MM.1S (cell line): Measurements from ENCODE around the gene RNFT1.

Source experiments
- CTCF ChIP-seq: fragments of 300-600 bp; sonication (generic); IDR thresholded peaks from 2 replicates; pipeline ENCODE4 v1.5.1; 2016; ENCODE audit warnings: antibody characterized with exemption, low read length, mixed read lengths
- EZH2phosphoT487 ChIP-seq: fragments of 300-600 bp; sonication (generic); IDR thresholded peaks from 2 replicates; pipeline ENCODE4 v1.6.1; 2018; ENCODE audit warnings: antibody characterized with exemption, low read length

- TF ChIP-seq CTCF (no peak), EZH2phosphoT487 (no peak)
These were observed 41.6 kb upstream of the RNFT1 start for GRCh38 chr17:60006160-60006559.
